ENCODE data around the gene ECI1.

GRCh38 chr16:2270588-2271470 lies 19.4 kb upstream of the ECI1 start:
- TF ChIP-seq CTCF (IDR thresholded peaks at IDR 0.05; ENCODE audit: low read depth, low read length) (no peak), EZH2phosphoT487 (IDR thresholded peaks at IDR 0.05; ENCODE audit: low read depth) (no peak)

All from OCI-LY3 (cell line).